GM18858 (cell line): ENCODE results near the gene TMPRSS15.

ENCODE experiments used
- ATAC-seq: cut with Tn5 transposase; IDR thresholded peaks from one replicate; pipeline ENCODE4 v1.9.1; 2021; ENCODE audit not compliant: unreplicated experiment

The TMPRSS15 gene

DNA sequence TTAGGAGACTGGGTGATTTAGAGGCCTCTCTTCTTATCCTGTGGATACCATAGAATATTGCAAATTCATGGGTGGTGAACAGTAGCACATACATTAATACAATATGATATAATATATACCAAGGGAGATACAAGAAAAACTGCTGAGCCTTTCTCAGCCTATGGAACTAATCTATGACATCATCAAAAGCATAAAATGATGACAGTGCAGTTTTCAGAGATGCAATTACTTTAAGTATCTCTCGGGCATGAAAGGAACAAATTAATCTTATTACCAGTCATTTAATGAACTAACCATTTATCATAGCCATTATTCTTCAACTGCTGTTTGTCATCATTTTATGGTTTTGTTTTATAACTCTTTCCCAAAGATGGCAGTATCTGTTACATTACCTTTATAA is 155.4 kb downstream of the TMPRSS15 start:
- no peak for ATAC-seq

- ATAC-seq, result no peak
These were observed 158.1 kb downstream of the TMPRSS15 start for GRCh38 chr21:18245464-18245967.

DNA sequence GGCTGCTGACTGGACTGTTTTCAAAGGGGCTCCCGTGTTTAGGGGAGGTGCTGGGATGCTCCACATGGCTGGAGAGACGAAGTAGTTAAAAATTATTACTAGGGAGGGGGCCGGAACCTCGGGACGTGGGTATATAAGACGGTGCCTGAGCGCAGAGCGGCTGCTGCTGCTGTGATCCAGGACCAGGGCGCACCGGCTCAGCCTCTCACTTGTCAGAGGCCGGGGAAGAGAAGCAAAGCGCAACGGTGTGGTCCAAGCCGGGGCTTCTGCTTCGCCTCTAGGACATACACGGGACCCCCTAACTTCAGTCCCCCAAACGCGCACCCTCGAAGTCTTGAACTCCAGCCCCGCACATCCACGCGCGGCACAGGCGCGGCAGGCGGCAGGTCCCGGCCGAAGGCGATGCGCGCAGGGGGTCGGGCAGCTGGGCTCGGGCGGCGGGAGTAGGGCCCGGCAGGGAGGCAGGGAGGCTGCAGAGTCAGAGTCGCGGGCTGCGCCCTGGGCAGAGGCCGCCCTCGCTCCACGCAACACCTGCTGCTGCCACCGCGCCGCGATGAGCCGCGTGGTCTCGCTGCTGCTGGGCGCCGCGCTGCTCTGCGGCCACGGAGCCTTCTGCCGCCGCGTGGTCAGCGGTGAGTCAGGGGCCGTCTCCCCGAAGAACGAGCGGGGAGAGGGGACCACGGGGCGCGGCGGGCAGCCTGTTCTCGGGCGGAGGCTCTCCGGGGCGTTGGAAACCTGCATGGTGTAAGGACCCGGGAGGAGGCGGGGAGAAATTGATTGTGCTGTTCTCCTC is 158.7 kb downstream of the TMPRSS15 start, which contains the start of gene CHODL:
Gene CHODL (plus strand): TSS at position 163 of the 793 bp plus-strand sequence. CDS start 391 bp downstream, at position 554.
- ATAC-seq, result no peak

- ATAC-seq, result no peak
These were observed 168.0 kb downstream of the TMPRSS15 start for GRCh38 chr21:18235545-18235944.

- no peak for ATAC-seq
These were observed 175.4 kb downstream of the TMPRSS15 start for GRCh38 chr21:18228060-18228739.

DNA sequence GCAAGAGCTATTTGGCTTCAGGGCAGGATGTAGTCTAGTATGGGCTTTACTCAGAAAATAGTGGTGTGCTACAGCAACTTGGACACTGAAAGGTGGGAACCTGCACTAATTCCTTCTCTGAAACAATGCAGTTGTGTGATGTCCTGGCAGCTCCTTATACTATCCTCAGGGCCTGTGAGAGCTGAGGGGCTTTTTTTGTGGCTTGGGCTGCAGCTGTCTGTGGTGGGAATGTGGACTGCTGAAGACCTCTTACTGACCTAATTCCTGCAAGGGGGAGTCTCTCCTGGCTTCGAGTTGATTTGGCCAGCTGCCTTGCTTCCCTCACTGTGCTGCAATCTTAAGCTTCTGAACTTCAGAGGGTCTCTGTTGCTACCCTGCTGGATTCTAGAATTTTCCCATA is 181.2 kb downstream of the TMPRSS15 start:
- no peak for ATAC-seq

GRCh38 chr21:18220498-18220897 is 183.1 kb downstream of the TMPRSS15 start:
- no peak for ATAC-seq
